Measurements from ENCODE around the gene CALY. TPM values are rescaled to one million over a fixed set of nuclear protein-coding genes. Genes with fewer than 3 reads are reported as not detected.
A peak's percentile ranks its signal among the peaks of the same experiment; 100 is the strongest.

Gene CALY
- total and polyA plus RNA-seq, 5 experiments from 2014 or later = 0.22 to 6.9 (median 0.44) TPM

DNA sequence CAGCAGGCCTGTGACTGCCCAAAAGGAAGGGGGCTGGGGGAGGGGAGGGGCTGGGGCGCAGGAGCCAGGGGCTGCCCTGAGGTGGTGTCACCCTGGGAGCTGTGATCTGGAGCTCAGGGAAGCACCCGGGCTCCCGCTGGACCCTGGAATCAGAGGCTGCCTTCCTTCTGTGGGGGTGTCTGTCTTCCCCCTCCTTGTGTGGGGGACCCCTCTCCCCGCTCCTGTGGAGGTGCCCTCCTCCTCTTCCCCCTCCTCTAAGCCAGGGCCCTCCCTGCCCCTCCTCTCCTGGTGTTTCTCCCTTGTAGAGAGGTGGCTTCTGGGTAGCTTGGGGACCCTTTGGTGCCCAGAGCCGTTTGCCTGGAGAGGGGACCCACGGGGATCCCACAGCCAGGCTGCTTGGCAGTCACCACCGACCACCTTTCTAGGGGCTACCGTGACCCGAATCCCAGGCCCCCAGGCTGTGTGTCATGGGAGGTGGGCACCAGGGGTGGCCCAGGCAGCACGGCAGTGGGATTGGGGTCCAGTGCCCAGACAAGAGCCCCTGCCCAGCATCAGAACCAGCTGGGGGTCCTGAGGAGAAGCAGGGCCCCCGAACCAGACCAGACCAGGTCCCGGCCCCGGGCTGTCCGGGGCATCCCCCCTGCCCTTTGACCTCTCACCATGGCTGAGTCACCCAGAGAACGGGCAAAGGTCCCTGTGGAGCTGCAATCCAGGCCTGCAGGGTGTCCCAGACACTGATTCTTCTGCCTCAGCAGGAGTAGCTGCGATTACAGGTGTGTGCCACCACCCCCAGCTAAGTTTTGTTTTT lies 11.2 kb upstream of the CALY start:
- Mint-ChIP-seq H3K27me3 (peaks cover 18 to 48% (median 21%) of the 10 kb centered on the region in 5 donors), H3K27ac (no peak overlapping the region), H3K4me3 (no peak overlapping the region), H3K4me1 (peaks cover 0 to 24% (median 3%) of the 10 kb centered on the region in 4 donors), H3K9me3 (peaks cover 0 to 2% (median 0%) of the 10 kb centered on the region in 9 donors), H3K36me3 (no peaks in the 10 kb centered on the region)
- DNase-seq (no peak), ATAC-seq (no peak)
- POLR2A ChIA-PET = interaction anchor here (0.6 kb wide), 1 partner anchor 532 kb away, joined by 4 read pairs; no protein-coding TSS in a partner anchor

DNA sequence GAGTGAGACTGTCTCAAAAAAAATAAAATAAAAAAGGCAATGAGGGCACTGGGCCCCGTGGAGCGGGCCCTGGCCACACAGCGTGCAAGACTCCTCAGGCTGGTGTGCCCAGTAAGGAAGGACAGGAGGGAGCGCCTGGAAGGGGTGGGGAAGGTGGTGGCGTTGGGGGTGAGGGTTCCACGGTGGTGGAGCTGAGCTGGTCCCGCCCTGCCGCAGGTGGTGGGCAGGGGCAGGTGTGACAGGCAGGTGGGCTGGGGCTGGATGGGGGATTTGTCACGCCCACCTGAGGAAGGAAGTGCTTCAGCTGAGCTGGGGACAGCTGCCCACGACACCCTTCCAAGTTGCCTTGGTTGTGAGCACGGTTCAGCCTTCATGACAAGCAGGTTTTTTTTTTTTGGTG lies 9.7 kb upstream of the CALY start:
- Mint-ChIP-seq H3K27ac (peak overlapping the region in 2 of 10 donors; percentile 38 to 71), H3K4me3 (peak overlapping the region in 1 of 10 donors; percentile 34), H3K4me1 (peaks cover 0 to 24% (median 3%) of the 10 kb centered on the region in 4 donors), H3K36me3 (no peaks in the 10 kb centered on the region), H3K9me3 (peaks cover 0 to 2% (median 0%) of the 10 kb centered on the region in 9 donors), H3K27me3 (peaks cover 23 to 55% (median 27%) of the 10 kb centered on the region in 5 donors)
- ATAC-seq (no peak), DNase-seq (no peak)
- POLR2A ChIA-PET = interaction anchor here (0.7 kb wide), 1 partner anchor 43 kb away, joined by 3 read pairs; no protein-coding TSS in a partner anchor

DNA sequence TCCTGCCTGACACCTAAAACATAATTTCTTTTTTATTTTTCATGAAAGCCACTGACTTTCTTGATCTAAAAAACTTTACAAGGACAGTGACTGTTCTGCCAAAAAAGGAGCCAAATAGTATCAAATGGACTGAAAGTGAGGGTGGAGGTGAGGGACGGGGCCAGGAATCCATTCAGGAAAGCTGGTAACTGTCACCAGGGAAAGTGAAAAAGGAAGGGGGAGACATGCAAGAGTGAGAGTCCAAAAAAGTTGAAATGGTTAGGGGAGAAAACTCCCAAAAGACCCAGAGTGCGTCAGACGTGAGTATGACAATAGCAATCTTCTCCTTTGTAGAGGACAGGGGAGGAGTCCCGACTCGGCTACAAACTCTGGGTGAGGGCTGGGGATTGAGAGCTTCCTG lies 7.5 kb upstream of the CALY start:
- no peak for DNase-seq
- no peak overlapping the region for H3K27ac Mint-ChIP-seq
- H3K27me3 Mint-ChIP-seq = peaks cover 23 to 51% (median 27%) of the 10 kb centered on the region in 5 donors
- H3K4me1 Mint-ChIP-seq = peaks cover 0 to 17% (median 2%) of the 10 kb centered on the region in 4 donors
- no peaks in the 10 kb centered on the region for H3K36me3 Mint-ChIP-seq
- H3K4me3 Mint-ChIP-seq = no peak overlapping the region
- H3K9me3 Mint-ChIP-seq = peaks cover 0 to 2% (median 0%) of the 10 kb centered on the region in 9 donors
- POLR2A ChIA-PET = interaction anchor here (0.7 kb wide), 1 partner anchor 8 kb away, joined by 12 read pairs; no protein-coding TSS in a partner anchor
- ATAC-seq = no peak

DNA sequence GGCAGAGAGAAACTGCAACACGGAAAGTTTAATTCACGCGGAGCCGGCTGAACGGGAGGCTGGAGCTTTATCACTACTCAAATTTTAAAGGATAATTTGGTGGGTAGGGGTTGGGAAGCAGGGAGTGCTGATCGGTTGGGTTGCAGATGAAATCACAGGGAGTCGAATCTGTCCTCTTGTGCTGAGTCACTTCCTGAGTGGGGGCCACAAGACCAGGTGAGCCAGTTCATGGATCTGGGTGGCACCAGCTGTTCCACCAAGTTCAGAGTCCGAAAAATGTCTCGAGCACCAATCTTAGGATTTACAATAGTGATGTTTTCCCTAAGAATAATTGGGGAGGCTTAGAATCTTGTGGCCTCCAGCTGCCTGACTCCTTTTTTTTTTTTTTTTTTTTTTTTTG lies 6.9 kb upstream of the CALY start:
- H3K36me3 Mint-ChIP-seq = no peaks in the 10 kb centered on the region
- POLR2A ChIA-PET = interaction anchor here (0.7 kb wide), 1 partner anchor 9 kb away, joined by 12 read pairs; no protein-coding TSS in a partner anchor
- no peak overlapping the region for H3K4me3 Mint-ChIP-seq
- DNase-seq = no peak
- H3K27me3 Mint-ChIP-seq = peaks cover 19 to 46% (median 24%) of the 10 kb centered on the region in 5 donors
- peaks cover 0 to 14% (median 0%) of the 10 kb centered on the region in 4 donors for H3K4me1 Mint-ChIP-seq
- no peak for ATAC-seq
- no peak overlapping the region for H3K27ac Mint-ChIP-seq
- peaks cover 0 to 2% (median 0%) of the 10 kb centered on the region in 9 donors for H3K9me3 Mint-ChIP-seq

DNA sequence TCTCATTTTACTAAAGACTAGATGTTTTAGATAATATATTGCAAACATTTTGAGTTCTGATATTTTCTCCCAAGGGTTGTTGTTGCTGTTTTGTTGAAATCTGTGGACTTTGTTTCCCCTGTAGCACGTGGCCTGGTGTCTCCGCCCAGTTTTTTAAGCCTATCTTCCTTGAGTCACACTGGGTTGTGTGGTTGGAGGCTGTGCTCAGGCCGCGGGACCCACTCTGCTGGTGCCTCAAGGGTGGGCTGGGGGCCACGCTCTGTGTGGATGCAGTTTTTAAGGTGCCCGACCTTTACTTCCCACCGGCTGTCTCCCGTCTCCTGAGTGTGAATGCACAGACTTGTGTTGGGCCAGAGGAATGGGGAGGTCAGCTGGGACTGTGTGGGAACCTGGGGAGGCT lies 6.2 kb upstream of the CALY start:
- H3K4me3 Mint-ChIP-seq = no peak overlapping the region
- ATAC-seq (no peak), DNase-seq (no peak)
- H3K27me3 Mint-ChIP-seq = peaks cover 19 to 46% (median 24%) of the 10 kb centered on the region in 5 donors
- peaks cover 0 to 2% (median 0%) of the 10 kb centered on the region in 9 donors for H3K9me3 Mint-ChIP-seq
- H3K4me1 Mint-ChIP-seq = peaks cover 0 to 14% (median 0%) of the 10 kb centered on the region in 4 donors
- no peak overlapping the region for H3K27ac Mint-ChIP-seq
- POLR2A ChIA-PET = no interaction called here
- H3K36me3 Mint-ChIP-seq = no peaks in the 10 kb centered on the region

DNA sequence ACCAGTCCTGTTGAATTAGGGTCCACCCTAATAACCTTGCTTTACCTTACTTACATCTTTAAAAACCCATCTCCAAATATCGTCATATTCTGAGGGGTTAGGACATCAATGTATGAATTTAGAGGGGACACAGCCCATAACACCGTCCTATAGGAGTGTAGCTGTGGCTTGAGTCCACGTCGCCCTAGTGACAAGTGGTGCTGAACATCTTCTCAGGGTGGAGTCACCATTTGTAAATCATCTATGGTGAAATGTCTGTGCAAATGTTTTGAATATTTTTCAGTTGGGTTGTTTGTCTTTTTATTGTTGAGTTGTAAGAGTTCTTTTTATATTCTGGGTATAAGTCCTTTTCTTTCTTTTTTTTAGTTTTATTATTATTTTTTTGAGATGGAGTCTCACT lies 5.3 kb upstream of the CALY start:
- no peak for DNase-seq
- no peak for ATAC-seq
- Mint-ChIP-seq H3K36me3 (no peaks in the 10 kb centered on the region), H3K27me3 (peaks cover 19 to 46% (median 24%) of the 10 kb centered on the region in 5 donors), H3K9me3 (peaks cover 0 to 2% (median 0%) of the 10 kb centered on the region in 9 donors), H3K27ac (peak overlapping the region in 1 of 10 donors; percentile 68), H3K4me3 (no peak overlapping the region), H3K4me1 (peaks cover 0 to 14% (median 0%) of the 10 kb centered on the region in 4 donors)
- POLR2A ChIA-PET = no interaction called here

DNA sequence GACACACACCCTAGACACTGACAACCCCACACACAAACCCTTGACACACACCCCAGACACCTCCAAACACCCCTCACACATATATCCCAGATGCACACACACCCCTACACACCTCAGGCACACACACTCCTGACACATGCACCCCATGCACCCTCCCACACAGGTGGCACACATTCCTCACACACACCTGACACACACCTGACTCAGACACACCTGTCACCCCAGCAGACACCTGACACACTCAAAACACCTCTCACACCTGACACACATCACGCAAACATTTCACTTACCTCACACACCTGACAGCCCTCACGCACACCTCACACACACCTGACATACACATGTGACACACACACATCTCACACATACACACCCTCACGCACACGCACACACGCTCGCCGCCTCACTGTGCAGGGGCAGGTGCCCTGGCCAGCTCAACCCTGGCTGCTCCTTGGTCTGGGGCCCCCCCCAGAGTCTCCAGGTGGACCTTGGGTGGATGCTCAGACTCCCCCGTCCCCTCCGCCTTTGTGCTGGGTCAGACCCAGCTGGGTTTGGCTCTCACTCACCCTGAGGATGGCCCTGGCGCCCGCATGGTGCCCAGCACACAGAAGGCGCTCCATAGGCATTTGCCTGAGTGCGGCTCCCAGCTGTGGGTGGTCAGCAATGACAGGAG lies 3.1 kb upstream of the CALY start:
- peaks cover 2 to 5% (median 3%) of the 10 kb centered on the region in 4 donors for H3K4me1 Mint-ChIP-seq
- no peak for DNase-seq
- POLR2A ChIA-PET = no interaction called here
- no peak for ATAC-seq
- no peak overlapping the region for H3K27ac Mint-ChIP-seq
- H3K36me3 Mint-ChIP-seq = no peaks in the 10 kb centered on the region
- H3K4me3 Mint-ChIP-seq = no peak overlapping the region
- peaks cover 11 to 27% (median 18%) of the 10 kb centered on the region in 5 donors for H3K27me3 Mint-ChIP-seq
- H3K9me3 Mint-ChIP-seq = no peaks in the 10 kb centered on the region

DNA sequence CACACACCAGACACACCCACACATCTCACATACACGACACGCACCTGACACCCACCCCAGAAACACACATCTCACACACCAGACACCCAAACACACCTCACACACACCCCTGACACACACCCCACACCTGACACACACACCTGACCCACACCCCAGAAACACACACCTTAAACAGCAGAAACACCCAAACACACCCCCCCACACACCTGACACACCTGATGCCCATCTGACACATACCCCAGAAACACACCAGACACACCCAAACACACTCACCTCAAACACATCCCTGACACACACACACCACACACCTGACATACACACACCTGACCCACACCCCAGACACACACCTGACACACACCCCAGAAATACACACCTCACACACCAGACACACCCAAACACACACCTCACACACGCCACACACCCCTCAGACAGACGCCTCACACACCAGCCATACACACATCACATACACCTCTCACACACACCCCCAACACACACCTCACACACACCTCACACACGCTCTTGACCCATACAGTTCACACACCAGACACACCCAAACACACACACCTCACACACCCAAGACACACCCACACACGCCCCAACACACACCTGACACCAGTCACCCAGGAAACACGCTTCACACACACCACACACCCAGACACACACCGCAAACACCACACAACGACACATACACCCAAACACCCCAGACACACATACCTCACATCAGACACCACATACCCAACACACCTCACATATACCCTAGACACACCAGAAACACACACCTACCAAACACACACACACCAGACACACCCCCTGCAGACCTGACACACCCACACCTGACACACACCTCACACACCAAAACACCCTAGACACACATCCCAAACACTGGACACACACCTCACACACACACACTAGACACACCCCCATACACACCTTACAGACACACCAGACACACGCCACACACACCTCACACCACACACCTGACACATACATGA lies 1.7 kb upstream of the CALY start:
- DNase-seq (no peak), ATAC-seq (no peak)
- Mint-ChIP-seq H3K4me1 (peaks cover 2 to 7% (median 6%) of the 10 kb centered on the region in 4 donors), H3K9me3 (peaks cover 0 to 2% (median 0%) of the 10 kb centered on the region in 9 donors), H3K27me3 (peaks cover 7 to 13% (median 11%) of the 10 kb centered on the region in 5 donors), H3K36me3 (no peaks in the 10 kb centered on the region), H3K27ac (no peak overlapping the region), H3K4me3 (no peak overlapping the region)
- POLR2A ChIA-PET = no interaction called here

DNA sequence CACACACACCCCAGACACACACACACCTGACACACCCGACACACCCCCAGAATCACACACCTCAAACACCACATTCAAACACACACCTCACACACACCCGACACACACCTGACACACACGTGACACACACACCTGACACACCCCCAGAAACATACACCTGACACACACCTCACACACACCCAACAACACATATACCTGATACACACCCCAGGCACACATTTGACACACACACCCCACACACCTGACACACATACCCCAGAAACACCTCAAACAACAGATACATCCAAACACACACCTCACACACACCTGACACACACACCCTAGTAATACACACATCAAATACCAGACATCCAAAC lies 652 bp upstream of the CALY start:
- peaks cover 3 to 12% (median 7%) of the 10 kb centered on the region in 5 donors for H3K27me3 Mint-ChIP-seq
- POLR2A ChIA-PET = interaction anchor here (0.9 kb wide), 1 partner anchor 54 kb away, joined by 3 read pairs; no protein-coding TSS in a partner anchor
- peaks cover 0 to 9% (median 0%) of the 10 kb centered on the region in 9 donors for H3K9me3 Mint-ChIP-seq
- H3K4me1 Mint-ChIP-seq = peaks cover 2 to 7% (median 7%) of the 10 kb centered on the region in 4 donors
- no peak for DNase-seq
- H3K36me3 Mint-ChIP-seq = no peaks in the 10 kb centered on the region
- no peak for ATAC-seq
- no peak overlapping the region for H3K27ac Mint-ChIP-seq
- no peak overlapping the region for H3K4me3 Mint-ChIP-seq

DNA sequence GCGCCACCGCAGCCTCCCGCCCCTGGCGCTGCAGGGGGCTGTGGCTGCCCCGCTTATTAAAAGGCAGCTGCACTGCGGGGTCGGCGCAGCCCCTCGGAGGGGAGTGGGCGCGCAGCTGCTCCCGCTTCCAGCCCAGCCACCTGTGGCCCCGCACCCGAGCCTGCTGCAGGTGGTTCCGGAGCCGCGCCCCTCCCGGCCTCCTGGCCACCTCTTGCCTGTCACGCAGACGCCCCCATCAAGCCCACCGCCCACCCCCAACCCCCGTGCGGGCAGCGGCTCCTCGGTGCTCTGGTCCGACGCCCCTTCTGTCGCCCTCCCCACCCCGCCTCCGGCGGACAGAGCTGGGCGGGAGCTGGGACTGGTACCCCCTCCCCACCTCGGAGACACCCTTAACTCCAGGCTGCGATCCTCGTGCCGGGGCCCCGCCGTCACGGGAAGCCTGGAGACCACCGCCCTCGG lies 549 bp downstream of the CALY start:
- peaks cover 0 to 8% (median 0%) of the 10 kb centered on the region in 5 donors for H3K27me3 Mint-ChIP-seq
- peaks cover 0 to 9% (median 0%) of the 10 kb centered on the region in 9 donors for H3K9me3 Mint-ChIP-seq
- peak overlapping the region in 3 of 10 donors; percentile 62 to 97 (median 93) for H3K27ac Mint-ChIP-seq
- DNase-seq (peak in 1 of 10 donors; percentile 70), ATAC-seq (peak in 1 of 2 donors; percentile 5)
- POLR2A ChIA-PET = interaction anchor here (0.9 to 2.4 kb wide), 8 partner anchors 10 to 58 kb away, joined by 3 to 11 read pairs (median 4); partner anchors contain the start of genes ECHS1 and MTG1
- H3K4me3 Mint-ChIP-seq = no peak overlapping the region
- H3K4me1 Mint-ChIP-seq = peaks cover 2 to 7% (median 7%) of the 10 kb centered on the region in 4 donors
- H3K36me3 Mint-ChIP-seq = no peaks in the 10 kb centered on the region

DNA sequence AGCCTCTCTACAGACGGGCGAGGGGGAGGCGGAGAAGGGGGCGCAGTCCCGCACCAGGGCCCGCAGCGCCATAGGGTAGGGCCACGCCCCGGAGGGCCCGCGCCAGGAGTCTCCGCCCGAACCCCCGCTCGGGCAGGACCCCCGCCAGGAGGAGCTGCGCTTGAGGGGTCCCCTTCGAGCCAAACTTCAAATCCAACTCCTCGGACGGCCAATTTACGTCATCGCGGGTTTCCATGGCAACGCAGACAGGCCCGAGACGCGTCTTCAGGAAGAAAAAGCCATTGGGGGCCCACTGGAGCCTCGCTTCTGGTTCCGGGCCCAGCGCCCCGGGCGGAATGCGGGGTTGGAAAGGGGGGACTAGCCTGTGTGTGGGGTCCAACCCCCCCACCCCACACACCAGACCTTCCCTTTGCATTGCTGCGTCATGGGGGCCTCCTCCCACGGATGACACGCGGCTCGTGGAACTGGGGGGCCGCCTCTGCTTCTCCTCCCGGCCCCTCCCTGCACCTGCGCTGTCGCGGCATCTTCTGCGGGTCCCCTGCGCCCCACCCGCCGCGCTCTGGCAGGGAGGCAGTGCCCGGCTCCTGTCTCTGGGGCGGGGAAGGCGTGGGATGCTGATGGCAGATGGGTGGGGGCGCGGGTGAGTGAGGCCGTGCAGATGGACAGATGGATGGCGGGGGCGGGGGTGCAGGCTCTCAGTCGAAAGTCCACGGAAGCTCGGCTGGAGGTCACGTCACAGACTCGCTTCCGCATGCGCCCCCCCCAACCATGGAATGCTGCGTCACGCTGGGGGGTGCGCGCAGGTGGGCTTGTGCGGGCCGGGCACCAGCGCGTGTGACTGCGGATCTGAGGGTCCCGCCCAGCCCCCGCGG lies 1.2 kb downstream of the CALY start:
- DNase-seq = peak; percentile 73 to 97 (median 88)
- peak; percentile 57 to 59 for ATAC-seq
- Mint-ChIP-seq H3K27ac (peak overlapping the region in 9 of 10 donors; percentile 56 to 97 (median 93)), H3K4me1 (peaks cover 2 to 7% (median 7%) of the 10 kb centered on the region in 4 donors), H3K36me3 (no peaks in the 10 kb centered on the region), H3K4me3 (peak overlapping the region in 9 of 10 donors; percentile 67 to 94 (median 77)), H3K9me3 (peaks cover 0 to 9% (median 0%) of the 10 kb centered on the region in 9 donors), H3K27me3 (peaks cover 0 to 13% (median 0%) of the 10 kb centered on the region in 5 donors)
- POLR2A ChIA-PET = interaction anchor here (0.9 to 2.4 kb wide), 7 partner anchors 9 to 59 kb away, joined by 3 to 11 read pairs (median 4); partner anchors contain the start of genes ECHS1 and MTG1

All from naive thymus-derived CD8-positive, alpha-beta T cell (primary cell).